ENCODE data around the gene CDADC1. TPM values are rescaled to one million over a fixed set of nuclear protein-coding genes. Genes with fewer than 3 reads are reported as not detected.

CDADC1 gene
- polyA plus RNA-seq, 1 of the 3 experiments (the other 2 are of a cell fraction), result 3.5 TPM

DNA sequence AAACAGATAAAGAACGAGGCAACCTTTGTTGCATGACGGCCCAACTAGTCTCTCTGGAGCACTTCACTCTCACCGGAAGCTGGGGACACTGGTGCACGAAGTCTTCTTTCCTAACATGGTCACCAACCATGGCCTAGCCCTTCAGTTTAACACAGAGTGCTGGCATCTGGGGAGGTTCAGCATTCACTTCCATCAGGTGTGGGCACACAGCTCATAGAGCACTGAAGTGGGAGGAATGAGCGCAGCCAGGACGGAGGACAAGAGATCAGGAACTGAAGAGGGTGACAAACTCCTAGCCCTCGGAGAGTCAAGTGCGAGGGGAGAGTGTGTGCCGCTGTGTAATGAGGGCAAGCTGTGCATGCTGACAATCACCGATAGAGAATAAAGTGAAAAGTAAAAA lies 92.4 kb downstream of the CDADC1 start:
- ChIA-PET CTCF (no interaction called here), POLR2A (no interaction called here)
- no peak overlapping the region for H3K4me2 ChIP-seq
- TF ChIP-seq RCOR1 (IDR thresholded peaks at IDR 0.05; ENCODE audit: low read length) (no peak), RFX5 (IDR thresholded peaks at IDR 0.05; ENCODE audit: low read length) (no peak), ZBTB33 (IDR thresholded peaks at IDR 0.05; ENCODE audit: borderline replicate concordance, low read depth) (no peak), JUND (IDR thresholded peaks at IDR 0.05) (no peak), PBX3 (IDR thresholded peaks at IDR 0.05) (no peak), TEAD4 (IDR thresholded peaks at IDR 0.05; ENCODE audit: borderline replicate concordance, insufficient read depth) (no peak), SMC3 (IDR thresholded peaks at IDR 0.05; ENCODE audit: low read depth, low read length) (no peak), NFIC (IDR thresholded peaks at IDR 0.05; ENCODE audit: borderline replicate concordance) (no peak), GATA2 (CRISPR knock-in tag; IDR thresholded peaks at IDR 0.05) (no peak), SIN3A (IDR thresholded peaks at IDR 0.05; ENCODE audit: borderline replicate concordance, low read depth, low read length) (no peak)
- TF ChIP-seq, protein P1, sequence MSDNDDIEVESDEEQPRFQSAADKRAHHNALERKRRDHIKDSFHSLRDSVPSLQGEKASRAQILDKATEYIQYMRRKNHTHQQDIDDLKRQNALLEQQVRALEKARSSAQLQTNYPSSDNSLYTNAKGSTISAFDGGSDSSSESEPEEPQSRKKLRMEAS (IDR thresholded peaks at IDR 0.05; ENCODE audit: low read depth), result no peak
- TF ChIP-seq, protein P2, sequence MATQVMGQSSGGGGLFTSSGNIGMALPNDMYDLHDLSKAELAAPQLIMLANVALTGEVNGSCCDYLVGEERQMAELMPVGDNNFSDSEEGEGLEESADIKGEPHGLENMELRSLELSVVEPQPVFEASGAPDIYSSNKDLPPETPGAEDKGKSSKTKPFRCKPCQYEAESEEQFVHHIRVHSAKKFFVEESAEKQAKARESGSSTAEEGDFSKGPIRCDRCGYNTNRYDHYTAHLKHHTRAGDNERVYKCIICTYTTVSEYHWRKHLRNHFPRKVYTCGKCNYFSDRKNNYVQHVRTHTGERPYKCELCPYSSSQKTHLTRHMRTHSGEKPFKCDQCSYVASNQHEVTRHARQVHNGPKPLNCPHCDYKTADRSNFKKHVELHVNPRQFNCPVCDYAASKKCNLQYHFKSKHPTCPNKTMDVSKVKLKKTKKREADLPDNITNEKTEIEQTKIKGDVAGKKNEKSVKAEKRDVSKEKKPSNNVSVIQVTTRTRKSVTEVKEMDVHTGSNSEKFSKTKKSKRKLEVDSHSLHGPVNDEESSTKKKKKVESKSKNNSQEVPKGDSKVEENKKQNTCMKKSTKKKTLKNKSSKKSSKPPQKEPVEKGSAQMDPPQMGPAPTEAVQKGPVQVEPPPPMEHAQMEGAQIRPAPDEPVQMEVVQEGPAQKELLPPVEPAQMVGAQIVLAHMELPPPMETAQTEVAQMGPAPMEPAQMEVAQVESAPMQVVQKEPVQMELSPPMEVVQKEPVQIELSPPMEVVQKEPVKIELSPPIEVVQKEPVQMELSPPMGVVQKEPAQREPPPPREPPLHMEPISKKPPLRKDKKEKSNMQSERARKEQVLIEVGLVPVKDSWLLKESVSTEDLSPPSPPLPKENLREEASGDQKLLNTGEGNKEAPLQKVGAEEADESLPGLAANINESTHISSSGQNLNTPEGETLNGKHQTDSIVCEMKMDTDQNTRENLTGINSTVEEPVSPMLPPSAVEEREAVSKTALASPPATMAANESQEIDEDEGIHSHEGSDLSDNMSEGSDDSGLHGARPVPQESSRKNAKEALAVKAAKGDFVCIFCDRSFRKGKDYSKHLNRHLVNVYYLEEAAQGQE (IDR thresholded peaks at IDR 0.05; ENCODE audit: low read depth, low read length), result no peak
- TF ChIP-seq, protein P3, sequence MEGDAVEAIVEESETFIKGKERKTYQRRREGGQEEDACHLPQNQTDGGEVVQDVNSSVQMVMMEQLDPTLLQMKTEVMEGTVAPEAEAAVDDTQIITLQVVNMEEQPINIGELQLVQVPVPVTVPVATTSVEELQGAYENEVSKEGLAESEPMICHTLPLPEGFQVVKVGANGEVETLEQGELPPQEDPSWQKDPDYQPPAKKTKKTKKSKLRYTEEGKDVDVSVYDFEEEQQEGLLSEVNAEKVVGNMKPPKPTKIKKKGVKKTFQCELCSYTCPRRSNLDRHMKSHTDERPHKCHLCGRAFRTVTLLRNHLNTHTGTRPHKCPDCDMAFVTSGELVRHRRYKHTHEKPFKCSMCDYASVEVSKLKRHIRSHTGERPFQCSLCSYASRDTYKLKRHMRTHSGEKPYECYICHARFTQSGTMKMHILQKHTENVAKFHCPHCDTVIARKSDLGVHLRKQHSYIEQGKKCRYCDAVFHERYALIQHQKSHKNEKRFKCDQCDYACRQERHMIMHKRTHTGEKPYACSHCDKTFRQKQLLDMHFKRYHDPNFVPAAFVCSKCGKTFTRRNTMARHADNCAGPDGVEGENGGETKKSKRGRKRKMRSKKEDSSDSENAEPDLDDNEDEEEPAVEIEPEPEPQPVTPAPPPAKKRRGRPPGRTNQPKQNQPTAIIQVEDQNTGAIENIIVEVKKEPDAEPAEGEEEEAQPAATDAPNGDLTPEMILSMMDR (IDR thresholded peaks at IDR 0.05), result no peak
- TF ChIP-seq, protein P4, sequence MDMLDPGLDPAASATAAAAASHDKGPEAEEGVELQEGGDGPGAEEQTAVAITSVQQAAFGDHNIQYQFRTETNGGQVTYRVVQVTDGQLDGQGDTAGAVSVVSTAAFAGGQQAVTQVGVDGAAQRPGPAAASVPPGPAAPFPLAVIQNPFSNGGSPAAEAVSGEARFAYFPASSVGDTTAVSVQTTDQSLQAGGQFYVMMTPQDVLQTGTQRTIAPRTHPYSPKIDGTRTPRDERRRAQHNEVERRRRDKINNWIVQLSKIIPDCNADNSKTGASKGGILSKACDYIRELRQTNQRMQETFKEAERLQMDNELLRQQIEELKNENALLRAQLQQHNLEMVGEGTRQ (IDR thresholded peaks at IDR 0.05; ENCODE audit: borderline replicate concordance, low read depth, low read length), result no peak
- no peaks in the 10 kb centered on the region for H3K4me1 ChIP-seq (ENCODE audit: control insufficient read depth in 1 of 2, insufficient read depth in 2 of 2, low read depth in 1 of 2, low read length in 1 of 2)
- no peaks in the 10 kb centered on the region for H3K27me3 ChIP-seq (ENCODE audit: insufficient read depth)
- no peak overlapping the region for H2AFZ ChIP-seq (ENCODE audit: low read depth)
- H3K9me3 ChIP-seq, result no peaks in the 10 kb centered on the region
- H3K27ac ChIP-seq (ENCODE audit: low read depth in 2 of 2, low read length in 1 of 2), result no peak overlapping the region
- H3K4me3 ChIP-seq (ENCODE audit: low read depth in 2 of 2, low read length in 1 of 2), result no peak overlapping the region
- DNase-seq, result no peak
- peaks cover 0 to 6% of the 10 kb centered on the region in 2 experiments for H3K36me3 ChIP-seq (replicated peaks in 1 of 2; ENCODE audit: control insufficient read depth in 1 of 2, insufficient read depth in 2 of 2, low read length in 1 of 2)
- no peaks in the 10 kb centered on the region for H3K79me2 ChIP-seq (ENCODE audit: insufficient read depth)
- H3K9me2 ChIP-seq, result no peaks in the 10 kb centered on the region
- H4K20me1 ChIP-seq (ENCODE audit: insufficient read depth), result no peaks in the 10 kb centered on the region
- no peaks in the 10 kb centered on the region for H3F3A ChIP-seq (replicated peaks; ENCODE audit: insufficient read depth)
- H3K9ac ChIP-seq, result no peak overlapping the region
- WGBS (ENCODE audit: low lambda C conversion rate), result 92% methylated on average over 10 of the region's 10 CpGs

All from SK-N-SH (cell line).